Ascending aorta (tissue), 2 donors: ENCODE measurements around the gene SLC9A9. TPM values are rescaled to one million over a fixed set of nuclear protein-coding genes. Genes with fewer than 3 reads are reported as not detected.
A peak's percentile ranks its signal among the peaks of the same experiment; 100 is the strongest.

ENCODE experiments used
- DNase-seq, 2 donors: peaks; one replicate each; pipeline ENCODE4 v3.0.0-alpha.2; 2019; ENCODE audit warnings: low spot score in 2 of 2
- H3K27ac ChIP-seq, 2 donors: fragments of 200-600 bp; sonication (generic); one replicate each; pipeline ENCODE4 v1.5.1; 2016 to 2017; ENCODE audit warnings: mild to moderate bottlenecking in 1 of 2
- H3K27me3 ChIP-seq: fragments of 200-600 bp; sonication (generic); one replicate; pipeline ENCODE4 v1.5.1; 2017
- H3K36me3 ChIP-seq, 2 donors: fragments of 200-600 bp; sonication (generic); one replicate each; pipeline ENCODE4 v1.5.1; 2016
- H3K4me1 ChIP-seq, 2 donors: fragments of 200-600 bp; sonication (generic); one replicate each; pipeline ENCODE4 v1.5.1; 2016 to 2017; ENCODE audit warnings: mild to moderate bottlenecking in 1 of 2
- H3K4me3 ChIP-seq, 2 donors: fragments of 200-600 bp; sonication (generic); one replicate each; pipeline ENCODE4 v1.5.1; 2016 to 2017; ENCODE audit warnings: mild to moderate bottlenecking in 1 of 2
- H3K9me3 ChIP-seq, 2 donors: fragments of 200-600 bp; sonication (generic); one replicate each; pipeline ENCODE4 v1.5.1; 2016
- CTCF ChIP-seq, 3 experiments: fragments of 200-600 bp in 2 of 3; fragments of 450-650 bp in 1 of 3; sonication (generic) in 2 of 3; IDR thresholded peaks; one replicate each; pipeline ENCODE4 v1.5.1; 2016 to 2019; ENCODE audit warnings: antibody characterized with exemption in 3 of 3, mild to moderate bottlenecking in 1 of 3, moderate library complexity in 1 of 3
- intact Hi-C: fragments of 100-400 bp; cut with DNase I; formaldehyde crosslinking; loops from one replicate; pipeline ENCODE4 v1.15.1; 2023
- total RNA-seq: library from RNA; depleted of rRNA; stranded (reverse); fragments of >200 nt; gene quantifications from one replicate; pipeline ENCODE4 v1.1.0, GENCODE V29; 2016

SLC9A9 gene
- total RNA-seq, 1 donor from 2014 or later: 63.4 TPM

- TF ChIP-seq CTCF (IDR thresholded peaks at IDR 0.05): no peak
- H3K27ac ChIP-seq: no peak overlapping the region
- intact Hi-C loops: no loop called here
- no peaks in the 10 kb centered on the region for H3K36me3 ChIP-seq
- no peaks in the 10 kb centered on the region for H3K27me3 ChIP-seq
- no peak for DNase-seq
- H3K9me3 ChIP-seq: no peaks in the 10 kb centered on the region
- H3K4me3 ChIP-seq: no peak overlapping the region
- no peaks in the 10 kb centered on the region for H3K4me1 ChIP-seq
These were observed 52.4 kb downstream of the SLC9A9 start for GRCh38 chr3:143795874-143796273.

- no peak for TF ChIP-seq CTCF (IDR thresholded peaks at IDR 0.05)
- no peaks in the 10 kb centered on the region for H3K9me3 ChIP-seq
- H3K27ac ChIP-seq: no peak overlapping the region
- no peak for DNase-seq
- H3K4me1 ChIP-seq: no peaks in the 10 kb centered on the region
- H3K4me3 ChIP-seq: no peak overlapping the region
- no peaks in the 10 kb centered on the region for H3K27me3 ChIP-seq
- intact Hi-C loops: no loop called here
- H3K36me3 ChIP-seq: no peaks in the 10 kb centered on the region
These were observed 53.3 kb downstream of the SLC9A9 start for GRCh38 chr3:143794793-143795462.

- Histone ChIP-seq H3K27ac (no peak overlapping the region), H3K4me3 (no peak overlapping the region), H3K4me1 (no peaks in the 10 kb centered on the region), H3K9me3 (no peaks in the 10 kb centered on the region), H3K36me3 (no peaks in the 10 kb centered on the region), H3K27me3 (no peaks in the 10 kb centered on the region)
- no peak for TF ChIP-seq CTCF (IDR thresholded peaks at IDR 0.05)
- no peak for DNase-seq
- intact Hi-C loops: no loop called here
These were observed 54.3 kb downstream of the SLC9A9 start for GRCh38 chr3:143793971-143794370.

GRCh38 chr3:143791386-143791785, 56.9 kb downstream of the SLC9A9 start:
- H3K27me3 ChIP-seq: no peaks in the 10 kb centered on the region

GRCh38 chr3:143786219-143787191, 61.8 kb downstream of the SLC9A9 start:
- H3K27ac ChIP-seq: peak overlapping the region in 1 of 2 donors; percentile 48
- no peaks in the 10 kb centered on the region for H3K9me3 ChIP-seq
- H3K4me3 ChIP-seq: peak overlapping the region; percentile 2 to 53
- H3K36me3 ChIP-seq: no peaks in the 10 kb centered on the region
- H3K4me1 ChIP-seq: peaks cover 0 to 3% of the 10 kb centered on the region in 2 donors
- intact Hi-C loops: no loop called here
- H3K27me3 ChIP-seq: no peaks in the 10 kb centered on the region
- DNase-seq: no peak
- no peak for TF ChIP-seq CTCF (IDR thresholded peaks at IDR 0.05)

More at GRCh38 chr3:143791386-143791785, 56.9 kb downstream of the SLC9A9 start:
- Histone ChIP-seq H3K36me3 (no peaks in the 10 kb centered on the region), H3K27ac (no peak overlapping the region), H3K4me1 (peaks cover 0 to 3% of the 10 kb centered on the region in 2 donors), H3K9me3 (no peaks in the 10 kb centered on the region), H3K4me3 (no peak overlapping the region)
- no peak for TF ChIP-seq CTCF (IDR thresholded peaks at IDR 0.05)
- no peak for DNase-seq
- intact Hi-C loops: no loop called here
